H1 (cell line): ENCODE data around the gene LDB1. TPM values are rescaled to one million over a fixed set of nuclear protein-coding genes. Genes with fewer than 3 reads are reported as not detected.
A peak's percentile ranks its signal among the peaks of the same experiment; 100 is the strongest.

ENCODE experiments used
- CTCF ChIA-PET: fragments of 300-600 bp; sonication (Branson Sonifier 250); formaldehyde crosslinking; loops from one replicate; lab custom pipeline; 2021; ENCODE audit not compliant: partially characterized antibody; lab: Charles Lee
- POLR2A ChIA-PET: fragments of 300-600 bp; sonication (Branson Sonifier 250); formaldehyde crosslinking; loops from one replicate; lab custom pipeline; 2021; ENCODE audit warnings: inconsistent platforms; ENCODE audit not compliant: partially characterized antibody; lab: Charles Lee
- DNase-seq, 2 experiments: peaks; one replicate each; pipeline versions ENCODE4 v3.0.0 to v3.0.0-alpha.2; 2010 to 2022; ENCODE audit warnings: low spot score in 2 of 2, low read depth in 1 of 2, mixed read lengths in 1 of 2
- FAIRE-seq: peaks from 2 replicates; lab custom pipeline; 2011; peaks lifted over from hg19 to GRCh38; lab: Jason Lieb, UNC
- H2AFZ ChIP-seq: 2 replicates; pipeline ENCODE4 v1.8.1; 2012; ENCODE audit warnings: low read length, inconsistent platforms
- H2AK5ac ChIP-seq: 2 replicates; pipeline ENCODE4 v1.6.1; 2013; ENCODE audit warnings: low read depth, low read length
- H2BK120ac ChIP-seq: replicated peaks from 2 replicates; pipeline ENCODE3; 2013; ENCODE audit warnings: low read depth, low read length, inconsistent platforms
- H2BK12ac ChIP-seq: 2 replicates; pipeline ENCODE4 v1.6.1; 2013; ENCODE audit warnings: low read depth, low read length
- H2BK15ac ChIP-seq: 2 replicates; pipeline ENCODE4 v1.6.1; 2013; ENCODE audit warnings: low read length
- H2BK20ac ChIP-seq: 2 replicates; pipeline ENCODE4 v1.6.1; 2013; ENCODE audit warnings: low read length
- H2BK5ac ChIP-seq: 2 replicates; pipeline ENCODE4 v1.6.1; 2013; ENCODE audit warnings: low read depth, low read length
- H3K14ac ChIP-seq: 2 replicates; pipeline ENCODE4 v1.6.1; 2013; ENCODE audit warnings: inconsistent platforms; ENCODE audit not compliant: insufficient read length
- H3K18ac ChIP-seq: 2 replicates; pipeline ENCODE4 v1.6.1; 2013; ENCODE audit warnings: low read length; ENCODE audit errors: extremely low read depth
- H3K23ac ChIP-seq: 2 replicates; pipeline ENCODE4 v1.6.1; 2013; ENCODE audit warnings: inconsistent platforms; ENCODE audit not compliant: insufficient read length
- H3K23me2 ChIP-seq: 2 replicates; pipeline ENCODE4 v1.6.1; 2013; ENCODE audit warnings: low read depth, low read length
- H3K27ac ChIP-seq: 2 replicates; pipeline ENCODE4 v1.6.1; 2011; ENCODE audit warnings: low read depth, low read length, inconsistent platforms
- H3K27me3 ChIP-seq, 4 experiments: replicated peaks in 1 of 4; 1 replicate in 1 of 4; 2 replicates in 3 of 4; pipeline versions ENCODE4 v1.6.1 to v1.8.1; 2011 to 2013; ENCODE audit warnings: low read length in 3 of 4, mild to moderate bottlenecking in 3 of 4, inconsistent platforms in 2 of 4, mixed read lengths in 2 of 4, moderate library complexity in 1 of 4; ENCODE audit not compliant: control insufficient read depth in 3 of 4, insufficient read depth in 3 of 4; ENCODE audit errors: extremely low read depth in 1 of 4
- H3K36me3 ChIP-seq, 4 experiments: 2 replicates each; pipeline versions ENCODE4 v1.6.1 to v1.8.1; 2011 to 2013; ENCODE audit warnings: mild to moderate bottlenecking in 4 of 4, low read length in 3 of 4, moderate library complexity in 2 of 4, control low read depth in 1 of 4, inconsistent platforms in 1 of 4; ENCODE audit not compliant: insufficient read depth in 4 of 4, control insufficient read depth in 2 of 4
- H3K4ac ChIP-seq: replicated peaks from 2 replicates; pipeline ENCODE3; 2013; ENCODE audit warnings: low read length, low read depth, mixed read lengths, inconsistent platforms; ENCODE audit not compliant: insufficient read length
- H3K4me1 ChIP-seq, 4 experiments: replicated peaks in 1 of 4; 1 replicate in 1 of 4; 2 replicates in 3 of 4; pipeline versions ENCODE4 v1.6.1 to v1.8.1; 2011 to 2013; ENCODE audit warnings: low read length in 3 of 4, inconsistent platforms in 2 of 4, mixed read lengths in 1 of 4; ENCODE audit not compliant: insufficient read depth in 4 of 4, control insufficient read depth in 3 of 4
- H3K4me2 ChIP-seq, 2 experiments: 2 replicates each; pipeline versions ENCODE4 v1.6.1 to v1.8.1; 2011 to 2013; ENCODE audit warnings: low read depth in 2 of 2, low read length in 2 of 2, control low read depth in 1 of 2, inconsistent platforms in 1 of 2, mild to moderate bottlenecking in 1 of 2; ENCODE audit not compliant: insufficient read depth in 1 of 2
- H3K4me3 ChIP-seq, 4 experiments: fragments of 200-600, 300-600 bp in 1 of 4; sonication (generic), shearing (Covaris generic), sonication (Bioruptor Twin) in 1 of 4; 2 replicates each; pipeline versions ENCODE4 v1.5.1 to v1.8.1; 2011 to 2016; ENCODE audit warnings: low read length in 4 of 4, low read depth in 3 of 4, control low read depth in 2 of 4, inconsistent platforms in 2 of 4, mild to moderate bottlenecking in 2 of 4, mixed read lengths in 1 of 4, moderate library complexity in 1 of 4; ENCODE audit not compliant: insufficient read depth in 2 of 4; ENCODE audit errors: extremely low read depth in 1 of 4
- H3K56ac ChIP-seq: replicated peaks from 2 replicates; pipeline ENCODE3; 2013; ENCODE audit warnings: low read depth, mild to moderate bottlenecking, mixed read lengths, low read length, inconsistent platforms; ENCODE audit not compliant: insufficient read length
- H3K79me1 ChIP-seq: 2 replicates; pipeline ENCODE4 v1.6.1; 2013; ENCODE audit warnings: low read depth, low read length, control low read depth
- H3K79me2 ChIP-seq, 2 experiments: 2 replicates each; pipeline versions ENCODE4 v1.6.1 to v1.8.1; 2012 to 2013; ENCODE audit warnings: low read length in 2 of 2, mild to moderate bottlenecking in 2 of 2, inconsistent platforms in 1 of 2; ENCODE audit not compliant: insufficient read depth in 2 of 2, control insufficient read depth in 1 of 2
- H3K9ac ChIP-seq, 4 experiments: replicated peaks in 1 of 4; 1 replicate in 1 of 4; 2 replicates in 3 of 4; pipeline versions ENCODE4 v1.6.1 to v1.8.1; 2011 to 2013; ENCODE audit warnings: low read depth in 3 of 4, low read length in 3 of 4, control low read depth in 2 of 4, mild to moderate bottlenecking in 2 of 4, moderate library complexity in 2 of 4, inconsistent platforms in 1 of 4; ENCODE audit errors: extremely low read depth in 1 of 4
- H3K9me3 ChIP-seq, 2 experiments: 2 replicates each; pipeline versions ENCODE4 v1.6.1 to v1.8.1; 2012 to 2013; ENCODE audit warnings: mild to moderate bottlenecking in 2 of 2, moderate library complexity in 2 of 2, control low read depth in 1 of 2, inconsistent platforms in 1 of 2, low read depth in 1 of 2, low read length in 1 of 2, mixed read lengths in 1 of 2; ENCODE audit not compliant: insufficient read depth in 2 of 2
- H4K20me1 ChIP-seq, 2 experiments: replicated peaks in 1 of 2; 2 replicates each; pipeline versions ENCODE3 to v1.8.1; 2011 to 2013; ENCODE audit warnings: inconsistent platforms in 2 of 2, low read length in 2 of 2, mild to moderate bottlenecking in 1 of 2; ENCODE audit not compliant: insufficient read depth in 2 of 2, control insufficient read depth in 1 of 2
- H4K5ac ChIP-seq: 2 replicates; pipeline ENCODE4 v1.6.1; 2013; ENCODE audit warnings: low read length, low read depth, mixed read lengths, inconsistent platforms; ENCODE audit not compliant: insufficient read length
- H4K8ac ChIP-seq: 2 replicates; pipeline ENCODE4 v1.8.0; 2013; ENCODE audit warnings: mild to moderate bottlenecking, moderate library complexity, low read length, inconsistent platforms; ENCODE audit not compliant: insufficient read depth; ENCODE audit errors: extremely low read depth
- H4K91ac ChIP-seq: replicated peaks from 2 replicates; pipeline ENCODE3; 2013; ENCODE audit warnings: low read length, mixed read lengths, inconsistent platforms; ENCODE audit not compliant: insufficient read length
- POLR2AphosphoS5 ChIP-seq: IDR thresholded peaks from 2 replicates; pipeline ENCODE4 v1.6.1; 2011; ENCODE audit warnings: low read depth, low read length
- SUZ12 ChIP-seq: fragments of 200-600 bp; sonication (generic); IDR thresholded peaks from 2 replicates; pipeline ENCODE4 v1.6.1; 2012; ENCODE audit warnings: mild to moderate bottlenecking, inconsistent platforms, low read length, moderate library complexity, mixed read lengths
- WGBS, 2 experiments: shearing (Covaris generic) in 1 of 2; methylation state at CpG; one replicate each; pipeline versions ENCODE4 v1.1.6 to v1.1.7; 2013 to 2015; ENCODE audit warnings: low lambda C conversion rate in 2 of 2, mixed read lengths in 2 of 2, inconsistent platforms in 1 of 2, low coverage in 1 of 2, missing lambda C conversion rate in 1 of 2; ENCODE audit not compliant: insufficient replicate concordance in 2 of 2, insufficient coverage in 1 of 2, insufficient read length in 1 of 2; ENCODE audit errors: extremely low coverage in 1 of 2, missing lambda C conversion rate in 1 of 2; 5-methylcytosine and 5-hydroxymethylcytosine counted together
- polyA plus RNA-seq, 7 experiments: library from polyadenylated mRNA; depleted of rRNA in 3 of 7; stranded (reverse) in 5 of 7; unstranded in 2 of 7; fragments of >200 nt in 5 of 7; fragments of 200-250 nt in 2 of 7; gene quantifications; 1 replicate in 5 of 7; 2 replicates in 1 of 7; 4 replicates in 1 of 7; pipeline versions ENCODE4 v1.2.1 to v1.2.3, GENCODE V29; 2011 to 2013; ENCODE audit warnings: missing spikeins in 2 of 7, mixed read lengths in 2 of 7
- total RNA-seq: library from RNA; stranded (reverse); fragmentation: NEBNext Ultra II Directional; extraction: Animal tissue kit (Norgen Biotek cat#: 25700); gene quantifications from 2 replicates; pipeline ENCODE4 v1.2.1, GENCODE V29; 2021

Gene LDB1
- total and polyA plus RNA-seq, 2 of the 8 experiments (the other 6 are each of a cell fraction or from before 2014, with no cell fraction given): 88.4 to 138 TPM

DNA sequence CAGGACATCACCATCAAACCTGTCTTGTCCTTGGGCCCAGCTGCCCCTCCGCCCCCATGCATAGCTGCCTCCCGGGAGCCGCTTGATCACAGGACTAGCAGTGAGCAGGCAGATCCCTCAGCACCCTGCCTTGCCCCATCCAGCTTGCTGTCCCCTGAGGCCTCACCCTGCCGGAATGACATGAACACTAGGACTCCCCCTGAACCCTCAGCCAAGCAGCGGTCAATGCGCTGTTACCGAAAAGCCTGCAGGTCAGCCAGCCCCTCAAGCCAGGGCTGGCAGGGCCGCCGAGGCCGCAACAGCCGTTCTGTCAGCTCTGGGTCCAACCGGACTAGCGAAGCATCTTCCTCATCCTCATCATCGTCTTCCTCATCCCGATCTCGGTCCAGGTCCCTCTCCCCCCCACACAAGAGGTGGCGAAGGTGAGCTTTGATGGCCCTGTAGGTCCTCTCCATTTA, 26.8 kb upstream of the LDB1 start:
- Histone ChIP-seq H4K20me1 (peaks cover 1 to 21% of the 10 kb centered on the region in 2 experiments), H2BK5ac (no peak overlapping the region), H3K56ac (no peak overlapping the region), H3K23ac (no peak overlapping the region), H3K79me1 (peaks cover 6% of the 10 kb centered on the region), H2AFZ (no peak overlapping the region), H3K4me2 (no peak overlapping the region), H3K27me3 (no peaks in the 10 kb centered on the region), H3K23me2 (peaks cover 6% of the 10 kb centered on the region), H3K9me3 (no peaks in the 10 kb centered on the region), H3K4ac (no peak overlapping the region), H4K8ac (no peak overlapping the region), H4K5ac (no peak overlapping the region), H3K27ac (no peak overlapping the region), H3K4me1 (peaks cover 0 to 6% (median 3%) of the 10 kb centered on the region in 4 experiments; a peak in 5 of 7 replicates), H2BK20ac (no peak overlapping the region), H3K9ac (no peak overlapping the region), H3K4me3 (no peak overlapping the region), H3K79me2 (peaks cover 0 to 8% of the 10 kb centered on the region in 2 experiments; a peak in 2 of 4 replicates), H4K91ac (no peak overlapping the region), H2BK12ac (no peak overlapping the region), H2BK120ac (no peak overlapping the region), H3K36me3 (peaks cover 52 to 74% (median 66%) of the 10 kb centered on the region in 4 experiments), H3K14ac (no peak overlapping the region), H3K18ac (no peak overlapping the region), H2AK5ac (no peak overlapping the region), H2BK15ac (no peak overlapping the region)
- POLR2A ChIA-PET: interaction anchor here (0.7 to 20.0 kb wide), 8 partner anchors 3 to 325 kb away, joined by 3 to 408 read pairs (median 8); partner anchors contain the start of genes NOLC1 and PPRC1
- CTCF ChIA-PET: interaction anchor here (0.6 to 3.5 kb wide), 7 partner anchors 9 to 205 kb away, joined by 3 to 20 read pairs (median 4); no protein-coding TSS in a partner anchor
- FAIRE-seq (no peak), DNase-seq (no peak)
- 98% methylated on average over 17 of the region's 17 CpGs; no CpG with 5 or more reads in 1 of the 2 experiments for WGBS, 2 experiments
- TF ChIP-seq SUZ12 (no peak), POLR2AphosphoS5 (0 out of 2 replicates have a peak, but pooled peaks have one; percentile 29)
